GM18868 (cell line): ENCODE measurements around the gene U2AF1L4.
"Not testable (repeated sequence)": the region's sequence is repeated elsewhere in the genome, so short reads cannot be mapped to it uniquely, and the experiment has no call there.

ENCODE experiments used
- ATAC-seq: cut with Tn5 transposase; IDR thresholded peaks from one replicate; pipeline ENCODE4 v1.9.1; 2021; ENCODE audit warnings: mild to moderate bottlenecking, moderate library complexity; ENCODE audit not compliant: unreplicated experiment

Gene U2AF1L4

DNA sequence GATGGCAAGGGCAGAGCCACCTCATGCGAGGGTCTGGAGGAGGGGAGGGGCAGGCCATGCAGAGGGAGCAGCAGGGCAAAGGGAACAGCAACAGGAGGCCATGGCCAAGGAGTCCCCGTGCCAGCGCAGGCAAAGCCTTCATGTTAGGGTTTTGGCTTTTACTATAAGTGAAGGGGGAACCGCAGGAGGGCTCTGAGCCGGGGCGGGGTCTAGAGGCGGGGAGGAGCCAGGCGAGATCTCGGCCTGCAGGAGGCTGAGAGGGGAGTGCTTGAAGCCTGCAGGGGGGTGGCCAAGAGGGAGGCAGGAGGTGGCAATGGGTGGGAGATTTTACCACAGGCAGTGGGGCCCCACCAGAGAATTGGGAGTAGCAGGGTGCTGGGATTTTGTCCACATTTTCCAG lies 36.4 kb upstream of the U2AF1L4 start:
- ATAC-seq, result no peak

DNA sequence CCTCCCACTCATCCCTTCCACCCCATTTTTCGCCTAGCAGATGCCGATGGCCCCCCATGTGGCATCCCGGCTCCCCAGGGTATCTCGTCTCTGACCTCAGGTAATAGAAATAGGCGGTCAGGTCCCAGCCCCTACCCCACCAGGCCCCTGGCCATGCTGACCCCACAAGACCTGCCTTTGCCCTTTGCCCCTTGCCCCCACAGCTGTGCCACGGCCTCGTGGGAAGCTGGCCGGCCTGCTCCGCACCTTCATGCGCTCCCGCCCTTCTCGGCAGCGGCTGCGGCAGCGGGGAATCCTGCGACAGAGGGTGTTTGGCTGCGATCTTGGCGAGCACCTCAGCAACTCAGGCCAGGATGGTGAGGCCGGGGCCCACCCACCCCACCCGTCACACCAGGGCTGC lies 35.5 kb upstream of the U2AF1L4 start:
- ATAC-seq, result no peak

DNA sequence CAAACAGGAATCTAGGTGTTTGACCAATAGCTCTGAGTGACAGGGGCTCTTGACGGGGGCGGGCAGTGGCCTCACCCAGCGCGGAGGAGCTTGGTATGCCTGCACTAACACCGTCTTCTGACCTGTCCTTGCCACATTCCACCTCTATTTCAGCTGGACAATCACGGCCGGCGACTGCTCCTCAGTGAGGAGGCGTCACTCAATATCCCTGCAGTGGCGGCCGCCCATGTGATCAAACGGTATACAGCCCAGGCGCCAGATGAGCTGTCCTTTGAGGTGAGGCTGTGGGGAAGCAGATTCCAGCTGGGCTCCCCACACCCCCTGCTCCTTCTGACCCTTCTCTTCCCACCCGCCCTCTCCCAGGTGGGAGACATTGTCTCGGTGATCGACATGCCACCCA lies 34.8 kb upstream of the U2AF1L4 start:
- no peak for ATAC-seq

DNA sequence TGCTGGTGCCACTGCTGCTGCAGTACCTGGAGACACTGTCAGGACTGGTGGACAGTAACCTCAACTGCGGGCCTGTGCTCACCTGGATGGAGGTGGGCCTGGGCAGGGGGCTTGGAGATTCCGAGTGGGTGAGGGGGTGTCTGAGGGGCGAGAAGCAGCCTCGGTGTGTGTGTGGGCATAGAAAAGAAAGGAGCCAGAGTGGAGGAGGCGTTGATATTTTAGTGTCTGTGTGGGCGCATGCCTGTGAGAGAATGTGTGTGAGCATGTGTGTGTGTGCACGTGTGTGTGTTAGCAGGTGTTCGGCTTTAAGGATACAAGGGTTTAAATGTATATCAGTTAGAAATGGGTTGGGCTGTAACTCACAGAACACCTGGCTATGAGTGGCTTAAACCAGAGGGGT lies 33.8 kb upstream of the U2AF1L4 start:
- ATAC-seq, result no peak

DNA sequence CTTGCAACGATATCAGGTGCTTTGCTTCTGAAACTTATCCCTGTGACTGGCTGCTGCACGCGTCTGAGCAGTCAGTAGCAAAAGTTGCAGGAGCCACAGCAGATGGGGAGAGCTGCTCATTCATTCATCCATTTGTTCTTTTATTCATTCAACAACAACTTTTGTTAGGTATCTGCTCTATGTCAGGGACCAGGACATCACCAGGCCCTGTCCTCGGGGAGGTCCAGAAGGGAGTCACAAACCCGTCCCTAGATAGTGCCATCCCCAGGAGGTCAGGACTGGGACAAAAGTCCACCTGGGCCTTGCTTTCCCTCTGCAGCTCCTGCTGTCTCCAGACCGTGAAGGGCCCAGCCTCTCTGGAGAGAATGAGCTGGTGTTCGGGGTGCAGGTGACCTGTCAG lies 32.7 kb upstream of the U2AF1L4 start:
- no peak for ATAC-seq

DNA sequence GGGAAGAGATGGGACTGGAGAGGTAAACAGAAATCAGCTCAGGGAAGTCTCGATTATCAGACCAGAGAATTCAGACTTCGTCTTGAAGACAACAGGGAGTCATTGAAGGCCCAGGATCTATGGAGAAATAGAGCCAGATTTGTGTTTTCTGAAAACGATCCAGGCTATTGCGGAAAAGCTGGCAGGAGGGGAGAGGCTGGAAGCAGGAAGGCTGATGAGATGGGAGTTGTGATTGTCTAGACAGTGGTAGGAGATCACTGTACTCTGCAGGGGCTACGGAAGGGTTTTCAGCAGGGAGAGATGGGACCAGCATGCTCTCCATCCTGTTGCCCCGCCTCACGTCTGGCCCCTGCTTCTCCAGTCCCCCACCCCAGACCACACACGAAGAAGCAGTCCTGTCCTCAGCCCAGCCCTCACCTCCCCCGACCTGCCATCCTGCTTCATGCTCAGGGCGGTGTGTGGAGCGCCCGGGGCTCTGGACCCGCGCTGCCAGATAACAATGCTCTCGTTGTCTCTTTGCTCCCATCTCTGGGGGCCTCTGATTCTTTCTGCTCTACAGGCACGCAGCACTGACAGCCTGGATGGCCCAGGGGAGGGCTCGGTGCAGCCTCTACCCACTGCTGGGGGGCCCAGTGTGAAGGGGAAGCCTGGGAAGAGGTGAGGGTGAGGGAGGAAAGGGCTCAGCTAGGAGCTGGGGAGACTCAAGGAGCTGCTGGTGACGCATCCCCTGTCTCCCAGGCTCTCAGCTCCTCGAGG lies 32.0 kb upstream of the U2AF1L4 start:
- no peak for ATAC-seq

DNA sequence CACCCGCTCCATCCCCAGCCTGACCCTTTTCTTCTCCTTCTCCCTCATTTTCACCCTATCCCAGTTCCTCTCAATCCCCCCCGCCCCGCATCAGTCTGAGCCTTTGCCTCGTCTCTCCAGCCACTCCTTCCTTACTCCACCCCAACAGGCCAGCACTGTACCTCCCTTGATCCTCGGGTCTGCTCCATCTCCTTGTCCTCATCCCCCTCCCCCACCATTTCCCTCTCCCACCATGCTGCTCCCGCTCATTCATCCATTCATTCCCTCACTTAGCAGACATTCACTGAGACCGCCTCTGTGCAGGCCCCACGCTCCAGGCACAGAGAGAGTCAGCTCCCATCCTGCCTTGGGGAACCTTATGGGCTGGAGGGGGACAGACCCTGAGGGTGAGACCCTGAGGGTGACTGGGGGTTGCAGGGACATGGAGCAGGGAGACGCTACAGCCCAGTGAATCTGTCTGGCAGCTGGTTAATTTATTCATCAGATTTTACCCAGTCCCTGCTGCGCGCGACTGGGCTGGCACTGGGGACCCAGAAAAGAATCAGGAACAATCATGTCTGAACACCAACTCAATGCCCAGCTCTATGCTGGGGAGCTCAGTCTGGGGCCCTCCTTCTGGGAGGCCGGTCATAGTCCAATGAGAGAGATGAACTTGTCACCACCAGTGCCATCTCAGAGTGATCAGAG lies 31.0 kb upstream of the U2AF1L4 start:
- no peak for ATAC-seq

DNA sequence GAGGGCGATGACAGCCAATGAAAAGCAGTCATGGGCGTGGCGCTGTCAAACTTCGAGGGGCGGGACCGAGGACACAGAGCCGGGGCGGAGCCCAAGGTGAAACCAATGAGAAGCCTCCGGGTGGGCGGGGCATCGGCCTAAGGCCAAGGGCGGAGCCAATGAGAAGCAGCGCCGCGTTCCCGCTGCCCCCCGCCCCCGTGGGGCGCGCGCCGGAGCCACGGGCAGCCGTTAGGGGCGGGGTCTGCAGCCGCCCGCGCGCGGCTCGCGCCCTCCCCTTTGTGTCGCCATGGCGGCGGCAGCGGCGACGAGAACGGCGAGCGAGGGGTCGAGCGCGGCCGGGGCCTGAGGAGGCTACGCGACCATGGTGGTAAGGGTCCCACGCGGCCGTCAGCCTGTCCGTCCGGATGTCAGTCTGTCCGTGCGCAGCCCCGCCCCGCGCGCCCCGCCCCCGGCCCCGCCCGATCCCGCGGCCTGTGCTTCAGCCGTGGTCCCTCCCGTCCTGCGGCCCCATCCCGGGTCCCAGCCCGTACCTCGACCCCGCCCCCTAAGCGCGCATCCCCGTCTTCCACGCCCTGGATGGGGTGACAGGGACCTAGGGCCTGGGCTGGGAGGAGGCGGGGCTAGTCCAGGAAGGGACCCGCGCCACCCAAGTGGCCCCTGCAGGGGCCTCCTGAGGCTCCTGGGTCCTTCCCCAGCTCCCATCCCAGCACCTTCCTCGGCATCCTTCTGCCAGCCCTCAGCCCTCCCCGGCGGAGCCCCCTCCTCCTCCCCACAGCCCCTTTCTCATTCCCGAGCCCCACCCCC lies 30.3 kb upstream of the U2AF1L4 start, which contains the start of gene ARHGAP33:
TSS of gene ARHGAP33 (plus strand) at position 267 of the 804 bp plus-strand sequence. CDS start at position 362, 95 bp downstream.
- peak; percentile 98 for ATAC-seq

DNA sequence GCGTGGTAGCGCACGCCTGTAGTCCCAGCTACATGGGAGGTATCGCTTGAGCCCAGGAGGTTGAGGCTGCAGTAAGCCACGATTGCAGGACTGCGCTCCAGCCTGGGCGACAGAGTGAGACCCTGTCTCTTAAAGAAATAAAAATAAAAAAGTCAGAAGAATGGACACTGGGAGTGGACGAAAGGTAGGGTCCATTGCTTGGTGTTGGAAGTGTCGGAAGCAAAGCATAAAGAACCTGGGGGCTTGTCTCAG lies 29.8 kb upstream of the U2AF1L4 start:
- no peak for ATAC-seq

DNA sequence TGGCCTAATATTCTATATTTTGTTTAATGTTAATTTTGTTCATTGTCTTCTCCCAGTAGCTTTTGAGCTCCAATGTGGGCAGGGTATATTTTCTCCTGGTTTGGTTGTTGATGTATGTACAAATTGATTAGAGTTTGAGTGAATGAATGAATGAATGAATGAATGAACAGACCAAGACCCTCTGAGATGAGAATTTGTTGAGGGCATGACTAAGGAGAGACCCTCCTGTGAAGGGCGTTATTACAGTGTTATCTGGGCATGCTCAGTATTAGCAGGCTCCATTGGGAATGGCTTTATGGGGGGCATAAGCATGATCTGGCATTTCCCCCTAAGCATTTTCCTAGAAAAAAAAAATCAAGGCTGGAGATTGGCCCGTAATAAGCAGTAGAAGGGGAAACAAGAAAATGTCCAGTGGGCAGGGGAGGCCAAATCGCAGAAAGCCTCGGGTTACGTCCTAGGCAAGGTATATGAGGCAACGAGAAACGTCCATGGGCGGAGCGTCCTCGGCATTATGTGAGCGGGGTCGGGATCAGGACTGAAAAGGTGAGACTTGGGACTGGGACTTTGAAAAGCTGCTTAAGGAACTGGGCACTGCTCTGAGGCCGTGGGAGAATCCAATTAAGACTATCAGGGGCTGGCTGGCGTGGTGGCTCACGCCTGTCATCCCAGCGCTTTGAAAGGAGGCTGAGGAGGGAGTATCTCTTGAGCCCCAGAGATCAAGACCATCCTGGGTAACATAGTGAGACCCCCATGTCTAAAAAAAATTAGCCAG lies 29.2 kb upstream of the U2AF1L4 start:
- no peak for ATAC-seq

DNA sequence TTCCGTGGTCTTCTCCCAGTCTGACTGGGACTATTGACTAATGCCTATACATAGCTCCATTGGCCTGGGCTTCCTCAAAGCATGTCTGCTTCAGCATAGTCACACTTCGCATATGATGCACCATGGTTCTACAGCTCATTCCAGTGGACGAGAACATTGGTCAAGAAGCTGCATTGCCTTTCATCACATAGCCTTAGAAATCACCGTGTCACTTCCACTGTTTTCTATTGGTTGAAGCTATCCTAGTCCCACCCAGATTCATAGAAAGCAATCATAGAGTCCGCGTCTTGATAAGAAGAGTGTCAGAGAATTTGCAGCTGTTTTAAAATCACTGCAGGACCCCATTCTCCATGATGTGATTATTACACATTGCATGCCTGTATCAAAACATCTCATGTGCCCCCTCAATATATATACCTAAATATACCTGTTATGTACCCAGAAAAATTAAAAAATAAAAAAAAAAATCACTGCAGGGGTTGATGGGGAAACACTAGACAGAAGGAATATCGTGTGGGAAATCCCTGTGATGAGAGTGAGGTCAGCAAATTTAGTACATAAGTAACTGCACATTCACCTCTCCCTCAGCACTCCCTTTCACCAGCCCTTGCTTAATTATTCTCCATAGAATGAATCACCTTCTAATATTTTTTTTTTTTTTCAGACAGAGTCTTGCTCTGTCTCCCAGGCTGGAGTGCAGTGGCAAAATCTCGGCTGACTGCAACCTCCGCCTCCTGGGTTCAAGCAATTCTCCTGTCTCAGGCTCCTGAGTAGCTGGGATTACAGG lies 28.0 kb upstream of the U2AF1L4 start:
- ATAC-seq, result no peak

DNA sequence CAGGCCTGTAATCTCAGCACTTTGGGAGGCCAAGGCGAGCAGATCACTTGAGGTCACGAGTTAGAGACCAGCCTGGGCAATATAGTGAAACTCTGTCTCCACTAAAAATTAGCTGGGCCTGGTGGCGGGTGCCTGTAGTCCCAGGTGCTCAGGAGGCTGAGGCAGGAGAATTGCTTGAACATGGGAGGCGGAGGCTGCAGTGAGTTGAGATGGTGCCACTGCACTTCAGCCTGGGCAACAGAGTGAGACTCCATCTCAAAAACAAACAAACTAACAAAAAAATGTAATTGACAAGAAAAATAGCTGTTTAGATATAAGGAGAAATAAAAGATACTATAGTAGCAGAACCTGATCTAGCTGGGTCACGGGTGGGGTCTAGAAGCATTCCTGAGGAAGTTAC lies 27.1 kb upstream of the U2AF1L4 start:
- ATAC-seq, result not testable (repeated sequence)

DNA sequence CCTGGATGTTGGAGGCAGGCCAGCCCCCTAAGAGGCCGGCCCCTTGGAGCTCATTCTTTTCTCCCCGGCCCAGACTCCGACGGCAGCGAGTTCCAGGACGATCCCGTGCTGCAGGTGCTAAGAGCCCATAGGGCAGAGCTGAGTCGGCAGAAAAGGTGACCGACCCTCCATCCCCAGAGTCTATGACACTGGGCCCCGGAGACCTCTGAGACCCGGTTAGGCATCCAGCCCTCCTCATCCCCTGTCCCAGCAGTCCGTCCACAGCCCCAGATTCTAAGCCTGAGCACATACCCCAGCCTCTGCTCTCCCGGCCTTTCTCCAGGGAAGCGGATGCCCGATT lies 22.8 kb upstream of the U2AF1L4 start:
- ATAC-seq, result no peak

DNA sequence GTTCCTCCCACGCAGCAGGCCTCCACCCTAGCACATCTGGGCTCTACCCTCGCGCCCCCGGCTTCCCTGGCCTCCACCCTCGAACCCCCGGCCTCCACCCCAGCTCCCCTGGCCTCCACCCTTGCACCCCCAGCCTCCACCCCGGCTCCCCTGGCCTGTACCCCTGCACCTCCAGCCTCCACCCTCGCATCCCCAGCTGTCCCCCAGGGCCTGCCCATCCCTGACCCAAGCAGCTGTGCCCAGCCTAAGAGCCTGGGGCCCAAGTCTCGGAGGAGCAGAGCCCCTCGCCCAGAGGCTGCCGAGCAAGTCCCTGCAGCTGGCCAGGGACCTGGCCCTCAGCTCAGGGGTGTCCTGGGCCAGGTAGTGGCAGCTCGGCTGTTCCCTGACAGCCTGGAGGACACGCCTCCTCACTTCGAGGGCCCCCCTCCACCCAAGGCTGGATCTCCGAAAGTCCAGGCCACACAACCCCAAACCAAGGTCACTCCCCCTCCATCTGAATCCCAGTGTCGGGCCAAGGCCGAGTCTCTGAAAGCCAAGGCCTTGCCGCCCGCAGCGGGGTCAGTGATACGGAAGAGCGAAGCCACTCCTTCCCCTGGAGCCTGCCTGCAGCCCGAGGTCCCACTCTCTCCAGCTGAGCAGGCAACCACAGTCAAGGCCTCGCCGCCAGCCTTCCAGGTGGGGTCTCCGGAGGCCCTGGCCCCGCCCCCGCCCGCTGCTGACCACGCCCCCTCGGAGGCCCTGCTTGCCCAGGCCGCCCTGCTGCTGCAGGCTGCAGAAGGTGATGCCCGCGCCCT lies 22.3 kb upstream of the U2AF1L4 start:
- no peak for ATAC-seq

DNA sequence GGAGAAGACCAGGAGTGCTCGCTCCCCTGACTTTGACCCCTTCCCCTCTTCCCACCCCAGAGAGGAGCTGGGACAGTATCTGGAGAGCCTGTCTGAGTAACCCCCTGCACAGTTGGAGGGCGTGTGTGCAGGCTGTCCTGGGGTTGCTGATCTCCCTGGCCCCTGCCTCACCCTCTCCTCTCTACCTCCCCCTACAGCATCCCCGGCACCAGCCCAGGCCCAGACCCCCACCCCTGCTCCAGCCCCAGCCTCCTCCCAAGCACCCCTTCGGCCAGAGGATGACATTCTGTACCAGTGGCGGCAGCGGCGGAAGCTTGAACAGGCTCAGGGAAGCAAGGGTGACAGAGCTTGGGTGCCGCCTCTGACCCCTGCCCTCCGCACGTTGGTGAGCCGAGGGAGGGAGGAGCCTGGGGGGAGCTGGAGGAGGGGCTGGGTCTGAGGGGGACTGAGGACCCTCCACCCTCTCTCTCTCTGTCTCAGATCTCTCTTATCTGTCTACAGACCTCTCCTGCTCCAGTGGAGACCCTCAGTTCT lies 21.4 kb upstream of the U2AF1L4 start:
- ATAC-seq, result no peak

DNA sequence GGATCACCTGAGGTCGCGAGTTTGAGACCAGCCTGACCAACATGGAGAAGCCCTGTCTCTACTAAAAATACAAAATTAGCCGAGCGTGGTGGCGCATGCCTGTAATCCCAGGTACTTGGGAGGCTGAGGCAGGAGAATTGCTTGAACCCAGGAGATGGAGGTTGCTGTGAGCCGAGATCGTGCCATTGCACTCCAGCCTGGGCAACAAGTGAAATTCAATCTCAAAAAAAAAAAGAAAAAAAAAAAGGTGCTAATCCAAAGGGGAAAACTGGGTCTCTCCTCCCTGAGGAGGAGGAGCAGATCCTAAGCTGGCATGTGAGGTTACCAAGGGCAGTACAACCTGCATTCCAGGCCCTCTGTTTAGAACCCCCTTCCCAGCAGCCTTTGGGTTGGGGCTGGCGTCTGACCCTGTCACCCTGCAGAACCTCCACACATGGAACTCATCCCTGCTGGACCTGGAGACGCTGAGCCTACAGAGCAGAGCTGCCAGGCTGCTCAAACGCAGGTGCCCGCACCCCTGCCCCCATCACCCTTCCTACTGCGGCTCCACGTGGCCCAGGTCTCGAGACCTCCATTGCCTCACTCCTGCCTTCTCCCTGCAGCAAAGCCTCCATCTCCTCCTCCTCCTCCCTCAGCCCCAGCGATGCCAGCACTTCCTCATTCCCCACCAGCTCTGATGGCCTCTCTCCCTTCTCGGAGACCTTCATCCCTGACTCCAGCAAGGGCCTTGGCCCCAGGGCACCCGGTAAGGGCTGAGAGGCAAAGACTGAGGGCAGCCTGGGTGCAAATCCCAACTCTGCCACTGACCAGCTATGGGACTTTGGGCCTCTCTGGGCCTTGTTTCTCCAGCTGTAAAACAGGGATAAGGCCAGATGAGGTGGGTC lies 19.5 kb upstream of the U2AF1L4 start:
- ATAC-seq, result no peak

DNA sequence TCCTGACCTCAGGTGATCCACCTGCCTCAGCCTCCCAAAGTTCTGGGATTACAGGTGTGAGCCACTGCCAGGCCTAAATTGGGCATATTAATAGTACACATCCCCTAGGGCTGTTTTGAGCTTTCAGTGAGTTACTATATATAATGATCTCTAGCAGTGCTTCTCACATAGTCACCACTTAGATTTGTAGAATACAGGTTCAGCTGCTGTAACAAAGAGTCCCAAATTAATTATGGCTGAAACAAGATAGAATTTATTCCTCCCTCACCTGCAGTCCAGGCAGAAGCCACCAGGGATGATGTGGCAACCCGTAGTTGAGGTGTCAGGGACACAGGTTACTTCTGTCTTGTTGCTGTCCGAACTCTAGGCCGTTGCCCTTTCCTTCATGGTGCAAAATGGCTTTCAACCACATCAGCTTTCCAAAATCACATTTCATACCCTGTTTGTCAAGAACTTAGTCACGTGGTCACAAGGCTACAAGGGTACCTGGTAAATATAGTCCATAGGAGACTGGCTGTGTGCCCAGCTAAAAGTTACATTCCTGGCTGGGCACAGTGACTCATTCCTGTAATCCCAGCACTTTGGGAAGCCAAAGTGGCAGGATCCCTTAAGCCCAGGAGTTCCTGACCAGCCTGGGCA lies 15.6 kb upstream of the U2AF1L4 start:
- no peak for ATAC-seq

DNA sequence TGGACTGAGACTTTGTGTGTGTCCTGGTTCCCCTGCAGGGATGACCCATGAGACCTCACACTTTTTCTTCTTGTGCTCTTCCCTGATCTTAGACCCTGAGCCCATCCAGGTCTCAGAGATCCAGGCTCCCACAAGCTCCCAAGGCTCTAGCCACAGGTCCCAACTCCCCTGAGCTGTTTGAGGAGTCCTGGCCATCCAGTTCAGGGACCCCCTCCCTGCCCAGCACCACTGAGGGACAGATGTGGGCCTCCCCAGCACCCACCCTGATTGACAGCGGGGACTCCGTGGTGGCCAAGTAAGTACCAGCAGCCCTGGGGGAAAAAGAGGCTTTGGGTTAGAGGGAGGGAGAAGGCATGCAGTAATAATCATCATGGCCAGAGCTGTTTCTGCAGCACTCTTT lies 14.5 kb upstream of the U2AF1L4 start:
- no peak for ATAC-seq
